GM12878 (cell line): Measurements from ENCODE around the gene ITGBL1.

ENCODE experiments used
- BACH1 ChIP-seq: fragments of 450-650 bp; IDR thresholded peaks from 2 replicates; pipeline ENCODE4 v1.6.1; 2017; ENCODE audit warnings: mild to moderate bottlenecking, borderline replicate concordance
- BHLHE40 ChIP-seq, 2 experiments: fragments of 450-650 bp in 1 of 2; IDR thresholded peaks; 2 replicates each; pipeline ENCODE4 v1.6.1; 2011 to 2017; ENCODE audit warnings: low read depth in 2 of 2, borderline replicate concordance in 1 of 2, improper control_type of control experiment in 1 of 2, low read length in 1 of 2, mild to moderate bottlenecking in 1 of 2
- CREB1 ChIP-seq: IDR thresholded peaks from 2 replicates; pipeline ENCODE4 v1.6.1; 2012; ENCODE audit warnings: low read depth, mild to moderate bottlenecking, inconsistent platforms
- DPF2 ChIP-seq: fragments of 450-650 bp; IDR thresholded peaks from 2 replicates; pipeline ENCODE4 v1.6.1; 2017; ENCODE audit warnings: mild to moderate bottlenecking
- ETV6 ChIP-seq, 2 experiments: fragments of 450-650 bp in 1 of 2; IDR thresholded peaks in 1 of 2; conservative IDR thresholded peaks in 1 of 2; 2 replicates each; pipeline ENCODE4 v1.6.1; 2014; ENCODE audit warnings: antibody characterized with exemption in 1 of 2, borderline replicate concordance in 1 of 2, low read depth in 1 of 2, mild to moderate bottlenecking in 1 of 2, moderate library complexity in 1 of 2
- HDGF ChIP-seq: fragments of 450-650 bp; IDR thresholded peaks from 2 replicates; pipeline ENCODE4 v1.6.1; 2016; ENCODE audit warnings: antibody characterized with exemption
- POLR2A ChIP-seq: IDR thresholded peaks from 2 replicates; pipeline ENCODE4 v1.6.1; 2011; ENCODE audit warnings: low read depth, mild to moderate bottlenecking, low read length
- RAD21 ChIP-seq: IDR thresholded peaks from 2 replicates; pipeline ENCODE4 v1.6.1; 2011; ENCODE audit warnings: mild to moderate bottlenecking, low read depth, low read length, moderate library complexity; ENCODE audit not compliant: insufficient read depth
- RBBP5 ChIP-seq: fragments of 200-600 bp; sonication (generic); conservative IDR thresholded peaks from 2 replicates; pipeline ENCODE4 v1.6.1; 2016
- SIX5 ChIP-seq: IDR thresholded peaks from 2 replicates; pipeline ENCODE4 v1.6.1; 2011; ENCODE audit warnings: mild to moderate bottlenecking, low read depth, low read length, moderate library complexity; ENCODE audit not compliant: severe bottlenecking
- TF ChIP-seq, protein P1 (sequence below), 3 experiments: IDR thresholded peaks in 2 of 3; conservative IDR thresholded peaks in 1 of 3; 2 replicates each; pipeline ENCODE4 v1.5.1; 2011; ENCODE audit warnings: low read depth in 3 of 3, low read length in 3 of 3, mild to moderate bottlenecking in 3 of 3, control low read depth in 2 of 3, moderate library complexity in 2 of 3, inconsistent platforms in 1 of 3, mixed read lengths in 1 of 3; ENCODE audit not compliant: control insufficient read depth in 2 of 3, insufficient read depth in 1 of 3; ENCODE audit errors: extremely low read depth in 1 of 3
- TF ChIP-seq, protein P2 (sequence below): fragments of 150-350 bp; IDR thresholded peaks from 2 replicates; pipeline ENCODE4 v1.6.1; 2014; ENCODE audit warnings: mild to moderate bottlenecking, low read depth, low read length
- TF ChIP-seq, protein P3 (sequence below): fragments of 450-650 bp; IDR thresholded peaks from 2 replicates; pipeline ENCODE4 v1.6.1; 2017; ENCODE audit warnings: mild to moderate bottlenecking
- TF ChIP-seq, protein P4 (sequence below): IDR thresholded peaks from 2 replicates; pipeline ENCODE4 v1.6.1; 2012; ENCODE audit warnings: low read depth, low read length, improper control_type of control experiment

DNA sequence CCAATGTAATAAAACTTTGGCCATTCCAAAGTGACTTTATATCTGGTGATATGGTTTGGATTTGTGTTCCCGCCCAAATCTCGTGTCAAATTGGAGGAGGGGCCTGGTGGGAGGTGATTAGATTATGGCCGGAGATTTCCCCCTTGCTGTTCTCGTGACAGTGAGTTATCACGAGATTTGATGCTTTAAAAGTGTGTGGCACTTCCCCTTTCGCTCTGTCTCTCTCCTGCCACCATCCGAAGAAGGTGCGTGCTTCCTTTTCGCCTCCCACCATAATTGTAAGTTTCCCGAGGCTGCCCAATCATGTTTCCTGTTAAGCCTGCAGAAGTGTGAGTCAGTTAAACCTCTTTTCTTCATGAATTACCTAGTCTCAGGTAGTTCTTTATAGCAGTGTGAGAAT lies 26.9 kb upstream of the ITGBL1 start:
- TF ChIP-seq BHLHE40 (IDR thresholded peaks at IDR 0.05; ENCODE audit: borderline replicate concordance in 1 of 2, low read depth in 2 of 2, low read length in 1 of 2) (no peak), BACH1 (no peak), POLR2A (no peak), ETV6 (conservative IDR thresholded peaks at IDR 0.05 in 1 of 2, IDR thresholded peaks at IDR 0.05 in 1 of 2; ENCODE audit: borderline replicate concordance in 1 of 2, low read depth in 1 of 2) (no peak), CREB1 (no peak), SIX5 (no peak), RAD21 (no peak), RBBP5 (no peak), HDGF (no peak), DPF2 (no peak)
- TF ChIP-seq, protein P1, sequence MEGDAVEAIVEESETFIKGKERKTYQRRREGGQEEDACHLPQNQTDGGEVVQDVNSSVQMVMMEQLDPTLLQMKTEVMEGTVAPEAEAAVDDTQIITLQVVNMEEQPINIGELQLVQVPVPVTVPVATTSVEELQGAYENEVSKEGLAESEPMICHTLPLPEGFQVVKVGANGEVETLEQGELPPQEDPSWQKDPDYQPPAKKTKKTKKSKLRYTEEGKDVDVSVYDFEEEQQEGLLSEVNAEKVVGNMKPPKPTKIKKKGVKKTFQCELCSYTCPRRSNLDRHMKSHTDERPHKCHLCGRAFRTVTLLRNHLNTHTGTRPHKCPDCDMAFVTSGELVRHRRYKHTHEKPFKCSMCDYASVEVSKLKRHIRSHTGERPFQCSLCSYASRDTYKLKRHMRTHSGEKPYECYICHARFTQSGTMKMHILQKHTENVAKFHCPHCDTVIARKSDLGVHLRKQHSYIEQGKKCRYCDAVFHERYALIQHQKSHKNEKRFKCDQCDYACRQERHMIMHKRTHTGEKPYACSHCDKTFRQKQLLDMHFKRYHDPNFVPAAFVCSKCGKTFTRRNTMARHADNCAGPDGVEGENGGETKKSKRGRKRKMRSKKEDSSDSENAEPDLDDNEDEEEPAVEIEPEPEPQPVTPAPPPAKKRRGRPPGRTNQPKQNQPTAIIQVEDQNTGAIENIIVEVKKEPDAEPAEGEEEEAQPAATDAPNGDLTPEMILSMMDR (IDR thresholded peaks at IDR 0.05 in 2 of 3, conservative IDR thresholded peaks at IDR 0.05 in 1 of 3; ENCODE audit: control insufficient read depth in 2 of 3, extremely low read depth in 1 of 3, insufficient read depth in 1 of 3, low read depth in 3 of 3, low read length in 3 of 3): no peak
- TF ChIP-seq, protein P2, sequence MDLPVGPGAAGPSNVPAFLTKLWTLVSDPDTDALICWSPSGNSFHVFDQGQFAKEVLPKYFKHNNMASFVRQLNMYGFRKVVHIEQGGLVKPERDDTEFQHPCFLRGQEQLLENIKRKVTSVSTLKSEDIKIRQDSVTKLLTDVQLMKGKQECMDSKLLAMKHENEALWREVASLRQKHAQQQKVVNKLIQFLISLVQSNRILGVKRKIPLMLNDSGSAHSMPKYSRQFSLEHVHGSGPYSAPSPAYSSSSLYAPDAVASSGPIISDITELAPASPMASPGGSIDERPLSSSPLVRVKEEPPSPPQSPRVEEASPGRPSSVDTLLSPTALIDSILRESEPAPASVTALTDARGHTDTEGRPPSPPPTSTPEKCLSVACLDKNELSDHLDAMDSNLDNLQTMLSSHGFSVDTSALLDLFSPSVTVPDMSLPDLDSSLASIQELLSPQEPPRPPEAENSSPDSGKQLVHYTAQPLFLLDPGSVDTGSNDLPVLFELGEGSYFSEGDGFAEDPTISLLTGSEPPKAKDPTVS: no peak
- TF ChIP-seq, protein P3, sequence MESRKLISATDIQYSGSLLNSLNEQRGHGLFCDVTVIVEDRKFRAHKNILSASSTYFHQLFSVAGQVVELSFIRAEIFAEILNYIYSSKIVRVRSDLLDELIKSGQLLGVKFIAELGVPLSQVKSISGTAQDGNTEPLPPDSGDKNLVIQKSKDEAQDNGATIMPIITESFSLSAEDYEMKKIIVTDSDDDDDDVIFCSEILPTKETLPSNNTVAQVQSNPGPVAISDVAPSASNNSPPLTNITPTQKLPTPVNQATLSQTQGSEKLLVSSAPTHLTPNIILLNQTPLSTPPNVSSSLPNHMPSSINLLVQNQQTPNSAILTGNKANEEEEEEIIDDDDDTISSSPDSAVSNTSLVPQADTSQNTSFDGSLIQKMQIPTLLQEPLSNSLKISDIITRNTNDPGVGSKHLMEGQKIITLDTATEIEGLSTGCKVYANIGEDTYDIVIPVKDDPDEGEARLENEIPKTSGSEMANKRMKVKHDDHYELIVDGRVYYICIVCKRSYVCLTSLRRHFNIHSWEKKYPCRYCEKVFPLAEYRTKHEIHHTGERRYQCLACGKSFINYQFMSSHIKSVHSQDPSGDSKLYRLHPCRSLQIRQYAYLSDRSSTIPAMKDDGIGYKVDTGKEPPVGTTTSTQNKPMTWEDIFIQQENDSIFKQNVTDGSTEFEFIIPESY: no peak
- TF ChIP-seq, protein P4, sequence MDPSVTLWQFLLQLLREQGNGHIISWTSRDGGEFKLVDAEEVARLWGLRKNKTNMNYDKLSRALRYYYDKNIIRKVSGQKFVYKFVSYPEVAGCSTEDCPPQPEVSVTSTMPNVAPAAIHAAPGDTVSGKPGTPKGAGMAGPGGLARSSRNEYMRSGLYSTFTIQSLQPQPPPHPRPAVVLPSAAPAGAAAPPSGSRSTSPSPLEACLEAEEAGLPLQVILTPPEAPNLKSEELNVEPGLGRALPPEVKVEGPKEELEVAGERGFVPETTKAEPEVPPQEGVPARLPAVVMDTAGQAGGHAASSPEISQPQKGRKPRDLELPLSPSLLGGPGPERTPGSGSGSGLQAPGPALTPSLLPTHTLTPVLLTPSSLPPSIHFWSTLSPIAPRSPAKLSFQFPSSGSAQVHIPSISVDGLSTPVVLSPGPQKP: no peak
